ENCODE measurements around the gene SV2C. TPM values are rescaled to one million over a fixed set of nuclear protein-coding genes. Genes with fewer than 3 reads are reported as not detected.

The SV2C gene
- total and polyA plus RNA-seq, 2 donors (not counting 1 experiment from before 2014, with no cell fraction given): not detected

GRCh38 chr5:76106149-76106548, 23.0 kb downstream of the SV2C start:
- ChIA-PET CTCF (no interaction called here), POLR2A (no interaction called here)
- H3K4me1 ChIP-seq (ENCODE audit: control insufficient read depth in 2 of 2, insufficient read depth in 2 of 2, low read length in 2 of 2): no peaks in the 10 kb centered on the region
- no peak overlapping the region for H3K4me2 ChIP-seq (replicated peaks; ENCODE audit: low read depth, low read length, poor library complexity, severe bottlenecking)
- no peak for ATAC-seq (ENCODE audit: low read depth)
- no peak overlapping the region for H2AFZ ChIP-seq (ENCODE audit: insufficient read depth, low read depth, low read length, poor library complexity, severe bottlenecking)
- H3K4me3 ChIP-seq (ENCODE audit: control extremely low read depth in 1 of 5, extremely low read depth in 1 of 5, insufficient read depth in 1 of 5, low read depth in 2 of 5, low read length in 4 of 5): no peak overlapping the region
- H3K9ac ChIP-seq (ENCODE audit: low read length): no peak overlapping the region
- H3K9me3 ChIP-seq (ENCODE audit: control extremely low read depth in 1 of 3, control insufficient read depth in 2 of 3, insufficient read depth in 1 of 3, low read length in 2 of 3): no peaks in the 10 kb centered on the region
- no peak for DNase-seq
- no peaks in the 10 kb centered on the region for H3K79me2 ChIP-seq (ENCODE audit: control insufficient read depth, insufficient read depth, low read length)
- H3K4me1 Mint-ChIP-seq: no peaks in the 10 kb centered on the region
- no peak overlapping the region for H3K27ac ChIP-seq (ENCODE audit: low read length in 2 of 2)
- no peak for TF ChIP-seq CTCF (IDR thresholded peaks at IDR 0.05)
- no peak for TF ChIP-seq EZH2 (IDR thresholded peaks at IDR 0.05; ENCODE audit: borderline replicate concordance, insufficient read depth, low read depth, low read length, poor library complexity, severe bottlenecking)
- no peaks in the 10 kb centered on the region for H3K36me3 ChIP-seq (replicated peaks in 1 of 2; ENCODE audit: control extremely low read depth in 1 of 2, control insufficient read depth in 1 of 2, extremely low read depth in 1 of 2, insufficient read depth in 2 of 2, low read length in 1 of 2)
- 63% methylated on average over 3 of the region's 3 CpGs for WGBS (ENCODE audit: insufficient coverage)
- H3K27ac Mint-ChIP-seq: no peak overlapping the region
- H3K9me3 Mint-ChIP-seq (ENCODE audit: insufficient read depth): no peaks in the 10 kb centered on the region
- no peak overlapping the region for H3K4me3 Mint-ChIP-seq
- peaks cover 25% of the 10 kb centered on the region for H3K27me3 Mint-ChIP-seq
- intact Hi-C loops (cut with micrococcal nuclease): no loop called here
- no peaks in the 10 kb centered on the region for H4K20me1 ChIP-seq (ENCODE audit: control insufficient read depth, insufficient read depth, low read length, poor library complexity, severe bottlenecking)
- peaks cover 0 to 4% (median 2%) of the 10 kb centered on the region in 4 experiments for H3K27me3 ChIP-seq (replicated peaks in 1 of 4; ENCODE audit: control extremely low read depth in 1 of 4, control insufficient read depth in 3 of 4, insufficient read depth in 4 of 4, low read length in 3 of 4)

GRCh38 chr5:76111477-76112174, 28.4 kb downstream of the SV2C start:
- Histone ChIP-seq H3K27ac (ENCODE audit: low read length in 2 of 2) (no peak overlapping the region), H3K4me1 (ENCODE audit: control insufficient read depth in 2 of 2, insufficient read depth in 2 of 2, low read length in 2 of 2) (no peaks in the 10 kb centered on the region), H3K79me2 (ENCODE audit: control insufficient read depth, insufficient read depth, low read length) (no peaks in the 10 kb centered on the region), H3K4me2 (replicated peaks; ENCODE audit: low read depth, low read length, poor library complexity, severe bottlenecking) (no peak overlapping the region), H3K4me3 (ENCODE audit: control extremely low read depth in 1 of 5, extremely low read depth in 1 of 5, insufficient read depth in 1 of 5, low read depth in 2 of 5, low read length in 4 of 5) (no peak overlapping the region), H3K36me3 (replicated peaks in 1 of 2; ENCODE audit: control extremely low read depth in 1 of 2, control insufficient read depth in 1 of 2, extremely low read depth in 1 of 2, insufficient read depth in 2 of 2, low read length in 1 of 2) (no peaks in the 10 kb centered on the region), H2AFZ (ENCODE audit: insufficient read depth, low read depth, low read length, poor library complexity, severe bottlenecking) (no peak overlapping the region), H3K9me3 (ENCODE audit: control extremely low read depth in 1 of 3, control insufficient read depth in 2 of 3, insufficient read depth in 1 of 3, low read length in 2 of 3) (no peaks in the 10 kb centered on the region), H4K20me1 (ENCODE audit: control insufficient read depth, insufficient read depth, low read length, poor library complexity, severe bottlenecking) (no peaks in the 10 kb centered on the region), H3K27me3 (replicated peaks in 1 of 4; ENCODE audit: control extremely low read depth in 1 of 4, control insufficient read depth in 3 of 4, insufficient read depth in 4 of 4, low read length in 3 of 4) (peaks cover 0 to 10% (median 4%) of the 10 kb centered on the region in 4 experiments), H3K9ac (ENCODE audit: low read length) (no peak overlapping the region)
- ATAC-seq (ENCODE audit: low read depth) (no peak), DNase-seq (no peak)
- ChIA-PET CTCF (no interaction called here), POLR2A (no interaction called here)
- Mint-ChIP-seq H3K4me3 (no peak overlapping the region), H3K4me1 (no peaks in the 10 kb centered on the region), H3K27ac (no peak overlapping the region), H3K9me3 (ENCODE audit: insufficient read depth) (no peaks in the 10 kb centered on the region), H3K27me3 (peaks cover 18% of the 10 kb centered on the region)
- WGBS (ENCODE audit: insufficient coverage): 100% methylated on average over 2 of the region's 7 CpGs
- intact Hi-C loops (cut with micrococcal nuclease): no loop called here
- TF ChIP-seq CTCF (IDR thresholded peaks at IDR 0.05) (no peak), EZH2 (IDR thresholded peaks at IDR 0.05; ENCODE audit: borderline replicate concordance, insufficient read depth, low read depth, low read length, poor library complexity, severe bottlenecking) (no peak)
